Colonic mucosa (tissue), 4 donors: ENCODE measurements around the gene ITGA3. TPM values are rescaled to one million over a fixed set of nuclear protein-coding genes. Genes with fewer than 3 reads are reported as not detected.

Source experiments
- DNase-seq: peaks from one replicate; pipeline ENCODE4 v3.0.0-alpha.2; 2020
- H3K27ac ChIP-seq: fragments of 200-600 bp; one replicate; pipeline ENCODE4 v1.8.0; 2021
- H3K27me3 ChIP-seq: fragments of 200-600 bp; one replicate; pipeline ENCODE4 v1.8.0; 2021
- H3K36me3 ChIP-seq: fragments of 200-600 bp; one replicate; pipeline ENCODE4 v1.8.0; 2021
- H3K4me1 ChIP-seq: fragments of 200-600 bp; one replicate; pipeline ENCODE4 v1.8.0; 2021; ENCODE audit warnings: mild to moderate bottlenecking
- H3K4me3 ChIP-seq: fragments of 200-600 bp; one replicate; pipeline ENCODE4 v1.8.0; 2021
- H3K9ac ChIP-seq, 2 donors: one replicate each; pipeline ENCODE4 v1.7.0; 2013; ENCODE audit warnings: control low read depth in 2 of 2, low read depth in 2 of 2, low read length in 2 of 2
- H3K9me3 ChIP-seq: fragments of 200-600 bp; one replicate; pipeline ENCODE4 v1.8.0; 2021
- CTCF ChIP-seq: fragments of 200-600 bp; IDR thresholded peaks from one replicate; pipeline ENCODE4 v1.8.0; 2022; ENCODE audit warnings: antibody characterized with exemption, mild to moderate bottlenecking
- intact Hi-C: fragments of 100-400 bp; cut with DNase I; formaldehyde crosslinking; loops from one replicate; pipeline ENCODE4 v1.14.1; 2022
- total RNA-seq, 2 donors: library from RNA; stranded (reverse); fragmentation: NEBNext Ultra II Directional in 1 of 2; extraction: Animal tissue kit (Norgen Biotek cat#: 25700) in 1 of 2; gene quantifications; one replicate each; pipeline ENCODE4 v1.2.1, GENCODE V29; 2021
- donor health status: healthy.
- donor health status: DM: no; HTN: no; CAD: no.
- donor health status: DM: no; HTN: no; CAD: no.

The ITGA3 gene
- total RNA-seq, 2 donors from 2014 or later, result 111 to 116 TPM

- intact Hi-C loops, result loop anchor here (5.0 kb wide), 1 partner anchor 49 kb away; no protein-coding TSS in a partner anchor
- H3K9ac ChIP-seq, result no peak overlapping the region
These were observed 27.2 kb upstream of the ITGA3 start for GRCh38 chr17:50028736-50029120.

GRCh38 chr17:50029185-50029584 lies 26.7 kb upstream of the ITGA3 start:
- Histone ChIP-seq H3K9ac (no peak overlapping the region), H3K27me3 (no peaks in the 10 kb centered on the region), H3K9me3 (no peaks in the 10 kb centered on the region), H3K27ac (no peak overlapping the region), H3K4me3 (no peak overlapping the region), H3K36me3 (no peaks in the 10 kb centered on the region), H3K4me1 (no peaks in the 10 kb centered on the region)
- intact Hi-C loops, result loop anchor here (5.0 kb wide), 1 partner anchor 48 kb away; no protein-coding TSS in a partner anchor
- no peak for TF ChIP-seq CTCF
- no peak for DNase-seq

More at GRCh38 chr17:50028736-50029120, 27.2 kb upstream of the ITGA3 start:
- Histone ChIP-seq H3K36me3 (no peaks in the 10 kb centered on the region), H3K27ac (no peak overlapping the region), H3K4me3 (no peak overlapping the region), H3K9me3 (no peaks in the 10 kb centered on the region), H3K4me1 (no peaks in the 10 kb centered on the region), H3K27me3 (no peaks in the 10 kb centered on the region)
- no peak for TF ChIP-seq CTCF
- DNase-seq, result no peak

- H3K4me3 ChIP-seq, result no peak overlapping the region
- intact Hi-C loops, result no loop called here
- H3K27ac ChIP-seq, result no peak overlapping the region
- TF ChIP-seq CTCF, result no peak
- H3K4me1 ChIP-seq, result no peaks in the 10 kb centered on the region
- H3K36me3 ChIP-seq, result no peaks in the 10 kb centered on the region
- no peaks in the 10 kb centered on the region for H3K9me3 ChIP-seq
- DNase-seq, result no peak
- H3K9ac ChIP-seq, result no peak overlapping the region
- no peaks in the 10 kb centered on the region for H3K27me3 ChIP-seq
These were observed 22.6 kb upstream of the ITGA3 start for GRCh38 chr17:50033316-50033715.

- Histone ChIP-seq H3K4me1 (no peaks in the 10 kb centered on the region), H3K4me3 (no peak overlapping the region), H3K9ac (no peak overlapping the region), H3K36me3 (no peaks in the 10 kb centered on the region), H3K27me3 (no peaks in the 10 kb centered on the region), H3K27ac (no peak overlapping the region), H3K9me3 (no peaks in the 10 kb centered on the region)
- intact Hi-C loops, result no loop called here
- TF ChIP-seq CTCF, result no peak
- DNase-seq, result no peak
These were observed 21.2 kb upstream of the ITGA3 start for GRCh38 chr17:50034498-50035364.

- no peak for TF ChIP-seq CTCF
- DNase-seq, result no peak
These were observed 20.5 kb upstream of the ITGA3 start for GRCh38 chr17:50035421-50035879.

More at GRCh38 chr17:50035421-50035879, 20.5 kb upstream of the ITGA3 start:
- Histone ChIP-seq H3K4me3 (no peak overlapping the region), H3K9ac (no peak overlapping the region), H3K36me3 (no peaks in the 10 kb centered on the region), H3K4me1 (no peaks in the 10 kb centered on the region), H3K27ac (no peak overlapping the region), H3K9me3 (no peaks in the 10 kb centered on the region), H3K27me3 (no peaks in the 10 kb centered on the region)
- intact Hi-C loops, result no loop called here
